Fibroblast of skin of right quadriceps (primary cell): ENCODE results near the gene SYNGAP1.
"Not testable (repeated sequence)": the region's sequence is repeated elsewhere in the genome, so short reads cannot be mapped to it uniquely, and the experiment has no call there.

Experiments used
- DNase-seq: peaks from one replicate; pipeline ENCODE4 v3.0.0-alpha.2; 2013

SYNGAP1 gene

DNA sequence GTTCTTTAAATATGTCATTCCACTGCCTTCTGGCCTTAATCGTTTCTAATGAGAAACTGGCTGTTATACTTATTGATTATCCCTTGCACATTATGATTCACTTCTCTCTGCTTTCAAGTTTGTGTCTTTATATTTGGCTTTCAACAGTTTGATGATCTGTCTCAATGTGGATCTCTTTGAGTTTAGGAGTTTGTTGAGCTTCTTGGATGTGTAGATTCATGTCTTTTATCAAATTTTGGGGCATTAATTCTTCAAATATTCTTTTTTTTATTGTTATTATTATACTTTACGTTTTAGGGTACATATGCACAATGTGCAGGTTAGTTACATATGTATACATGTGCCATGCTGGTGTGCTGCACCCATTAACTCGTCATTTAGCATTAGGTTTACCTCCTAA lies 63.8 kb downstream of the SYNGAP1 start:
- DNase-seq, result no peak

DNA sequence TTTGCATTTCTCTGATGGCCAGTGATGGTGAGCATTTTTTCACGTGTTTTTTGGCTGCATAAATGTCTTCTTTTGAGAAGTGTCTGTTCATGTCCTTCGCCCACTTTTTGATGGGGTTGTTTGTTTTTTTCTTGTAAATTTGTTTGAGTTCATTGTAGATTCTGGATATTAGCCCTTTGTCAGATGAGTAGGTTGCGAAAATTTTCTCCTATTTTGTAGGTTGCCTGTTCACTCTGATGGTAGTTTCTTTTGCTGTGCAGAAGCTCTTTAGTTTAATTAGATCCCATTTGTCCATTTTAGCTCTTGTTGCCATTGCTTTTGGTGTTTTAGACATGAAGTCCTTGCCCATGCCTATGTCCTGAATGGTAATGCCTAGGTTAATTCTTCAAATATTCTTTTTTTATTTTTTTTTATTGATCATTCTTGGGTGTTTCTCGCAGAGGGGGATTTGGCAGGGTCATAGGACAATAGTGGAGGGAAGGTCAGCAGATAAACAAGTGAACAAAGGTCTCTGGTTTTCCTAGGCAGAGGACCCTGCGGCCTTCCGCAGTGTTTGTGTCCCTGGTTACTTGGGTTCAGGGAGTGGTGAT lies 64.9 kb downstream of the SYNGAP1 start:
- not testable (repeated sequence) for DNase-seq

DNA sequence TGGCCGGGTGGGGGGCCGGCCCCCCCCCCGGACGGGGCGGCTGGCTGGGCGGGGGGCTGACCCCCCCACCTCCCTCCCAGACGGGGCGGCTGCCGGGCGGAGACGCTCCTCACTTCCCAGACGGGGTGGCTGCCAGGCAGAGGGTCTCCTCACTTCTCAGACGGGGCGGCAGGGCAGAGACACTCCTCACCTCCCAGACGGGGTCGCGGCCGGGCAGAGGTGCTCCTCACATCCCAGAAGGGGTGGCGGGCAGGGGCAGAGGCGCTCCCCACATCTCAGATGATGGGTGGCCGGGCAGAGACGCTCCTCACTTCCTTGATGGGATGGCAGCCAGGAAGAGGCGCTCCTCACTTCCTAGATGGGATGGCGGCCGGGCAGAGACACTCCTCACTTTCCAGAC lies 65.8 kb downstream of the SYNGAP1 start:
- DNase-seq, result not testable (repeated sequence)

GRCh38 chr6:33488339-33488738 lies 68.5 kb downstream of the SYNGAP1 start:
- DNase-seq, result no peak

DNA sequence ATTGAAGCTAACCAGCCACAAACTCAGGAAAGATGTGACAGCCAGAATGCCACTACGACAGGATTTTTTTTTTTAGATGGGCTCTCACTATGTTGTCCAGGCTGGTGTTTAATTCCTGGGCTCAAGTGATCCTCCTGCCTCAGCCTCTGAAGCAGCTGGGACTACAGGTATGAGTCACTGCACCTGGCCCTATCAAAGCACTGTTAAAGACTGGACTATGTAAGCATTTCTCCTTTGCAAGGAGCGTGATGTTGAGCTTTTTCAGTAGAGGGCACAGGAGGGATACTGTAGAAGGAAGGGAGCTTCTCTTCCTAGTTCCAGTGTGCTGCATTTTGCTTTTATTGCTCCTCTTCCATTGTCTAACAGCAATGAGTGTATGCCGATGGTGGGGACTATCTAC lies 70.3 kb downstream of the SYNGAP1 start:
- no peak for DNase-seq

GRCh38 chr6:33490621-33491020 lies 70.8 kb downstream of the SYNGAP1 start:
- DNase-seq, result no peak

DNA sequence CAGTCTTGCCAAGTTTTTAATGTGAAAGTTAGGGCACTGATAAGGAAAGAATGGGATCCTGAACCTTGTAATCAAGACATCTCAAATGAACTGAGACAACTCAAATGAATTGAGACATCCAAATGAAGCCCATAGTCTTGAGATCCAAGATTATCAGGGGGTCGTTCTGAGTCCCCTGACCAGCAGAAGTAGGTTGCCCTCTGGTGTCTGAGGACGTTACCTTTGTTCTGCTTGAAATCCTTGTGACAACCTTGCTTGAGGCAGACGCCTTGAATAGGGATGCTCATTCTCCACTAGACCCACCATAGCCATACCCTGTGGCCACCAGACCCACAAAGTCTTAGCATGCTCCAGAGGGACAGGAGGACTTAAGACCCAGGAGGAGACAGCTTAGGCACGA lies 72.2 kb downstream of the SYNGAP1 start:
- no peak for DNase-seq

- no peak for DNase-seq
Measured at GRCh38 chr6:33497157-33497556, 77.3 kb downstream of the SYNGAP1 start.

- DNase-seq, result no peak
Measured at GRCh38 chr6:33502486-33502885, 82.6 kb downstream of the SYNGAP1 start.

DNA sequence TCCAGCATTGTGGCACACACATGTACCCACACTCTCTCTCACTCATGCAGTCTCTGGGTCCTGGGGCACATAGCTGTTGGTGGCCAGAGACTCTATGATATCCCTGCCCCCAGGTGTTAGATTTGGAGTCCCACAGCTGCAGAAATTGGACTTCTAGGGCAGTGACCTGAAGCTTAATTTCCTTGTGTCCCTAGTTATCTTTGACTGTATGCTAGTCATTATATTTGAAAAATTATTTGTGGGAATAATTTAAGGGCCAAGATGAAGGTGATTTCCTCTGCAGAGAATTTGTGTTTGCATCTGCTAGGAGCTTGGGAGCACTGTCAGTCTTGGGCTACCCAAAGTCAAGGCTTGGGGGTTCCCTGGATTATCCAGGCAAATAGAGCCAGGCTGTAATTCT lies 84.6 kb downstream of the SYNGAP1 start:
- DNase-seq, result no peak
